ENCODE results near the gene FOXL3. TPM values are rescaled to one million over a fixed set of nuclear protein-coding genes. Genes with fewer than 3 reads are reported as not detected.
"Not testable (repeated sequence)": the region's sequence is repeated elsewhere in the genome, so short reads cannot be mapped to it uniquely, and the experiment has no call there.

FOXL3 gene
- total RNA-seq, 2 donors from 2014 or later = not detected

GRCh38 chr7:335358-336148, 45.6 kb downstream of the FOXL3 start:
- no peak for TF ChIP-seq CTCF (IDR thresholded peaks at IDR 0.05)
- no peak for TF ChIP-seq POLR2AphosphoS5 (IDR thresholded peaks at IDR 0.05)
- no peak for TF ChIP-seq POLR2A (IDR thresholded peaks at IDR 0.05)
- H3K9me3 ChIP-seq = no peaks in the 10 kb centered on the region
- intact Hi-C loops (cut with DNase I) = no loop called here
- WGBS = 94% methylated on average over 11 of the region's 11 CpGs
- no peaks in the 10 kb centered on the region for H3K36me3 ChIP-seq
- no peak overlapping the region for H3K4me3 ChIP-seq
- no peaks in the 10 kb centered on the region for H3K27me3 ChIP-seq (replicated peaks; ENCODE audit: insufficient read depth)
- no peak for DNase-seq (ENCODE audit: low spot score)
- no peak overlapping the region for H3K27ac ChIP-seq
- peaks cover 17% of the 10 kb centered on the region for H3K4me1 ChIP-seq (replicated peaks)

DNA sequence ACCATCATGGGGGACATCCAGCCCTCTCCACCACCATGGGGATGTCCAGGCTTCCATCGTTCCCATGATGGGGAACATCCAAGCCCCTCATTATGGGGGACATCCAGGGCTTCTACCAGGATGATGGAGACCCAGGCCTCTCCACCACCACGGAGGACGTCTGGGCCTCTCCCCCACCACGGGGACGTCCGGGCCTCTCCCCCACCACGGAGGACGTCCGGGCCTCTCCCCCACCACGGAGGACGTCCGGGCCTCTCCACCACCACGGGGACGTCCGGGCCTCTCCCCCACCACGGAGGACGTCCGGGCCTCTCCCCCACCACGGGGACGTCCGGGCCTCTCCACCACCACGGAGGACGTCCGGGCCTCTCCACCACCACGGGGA, 46.2 kb downstream of the FOXL3 start:
- DNase-seq (ENCODE audit: low spot score); H3K27me3 ChIP-seq (replicated peaks; ENCODE audit: insufficient read depth); H3K9me3 ChIP-seq; H3K27ac ChIP-seq; intact Hi-C loops (cut with DNase I); H3K4me3 ChIP-seq; H3K36me3 ChIP-seq: not testable (repeated sequence)
- peaks cover 17% of the 10 kb centered on the region for H3K4me1 ChIP-seq (replicated peaks)
- WGBS = 88% methylated on average over 24 of the region's 25 CpGs

GRCh38 chr7:336810-337566, 47.0 kb downstream of the FOXL3 start:
- intact Hi-C loops (cut with DNase I) = no loop called here
- no peak overlapping the region for H3K4me3 ChIP-seq
- TF ChIP-seq CTCF (IDR thresholded peaks at IDR 0.05) (no peak), POLR2A (IDR thresholded peaks at IDR 0.05) (no peak), POLR2AphosphoS5 (IDR thresholded peaks at IDR 0.05) (no peak)
- WGBS = 80% methylated on average over 34 of the region's 34 CpGs
- H3K27me3 ChIP-seq (replicated peaks; ENCODE audit: insufficient read depth) = no peaks in the 10 kb centered on the region
- H3K27ac ChIP-seq = no peak overlapping the region
- no peak for DNase-seq (ENCODE audit: low spot score)
- H3K9me3 ChIP-seq = no peaks in the 10 kb centered on the region
- H3K4me1 ChIP-seq (replicated peaks) = peaks cover 22% of the 10 kb centered on the region
- no peaks in the 10 kb centered on the region for H3K36me3 ChIP-seq

DNA sequence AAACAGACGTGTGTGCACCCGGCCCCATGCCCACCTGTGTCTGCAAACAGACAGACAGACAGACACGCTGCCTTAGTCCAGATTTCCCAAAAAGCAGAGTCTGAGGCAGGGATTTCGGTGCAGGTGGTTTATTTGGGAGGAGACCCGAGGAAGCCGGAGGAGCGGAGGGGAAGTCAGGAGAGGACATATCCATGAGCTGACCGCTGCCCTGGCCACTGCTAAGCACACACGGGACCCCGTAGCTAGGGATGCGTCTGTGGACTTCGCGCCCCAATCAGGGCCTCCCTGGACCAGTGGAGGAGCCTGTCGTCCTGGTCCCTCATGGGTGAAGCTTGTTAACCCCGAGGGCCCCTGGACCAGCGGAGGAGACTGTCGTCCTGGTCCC, 47.6 kb downstream of the FOXL3 start:
- 81% methylated on average over 17 of the region's 17 CpGs for WGBS
- TF ChIP-seq CTCF (IDR thresholded peaks at IDR 0.05) (no peak), POLR2AphosphoS5 (IDR thresholded peaks at IDR 0.05) (no peak), POLR2A (IDR thresholded peaks at IDR 0.05) (no peak)

GRCh38 chr7:338295-339061, 48.5 kb downstream of the FOXL3 start:
- no peak overlapping the region for H3K27ac ChIP-seq
- H3K27me3 ChIP-seq (replicated peaks; ENCODE audit: insufficient read depth) = no peaks in the 10 kb centered on the region
- intact Hi-C loops (cut with DNase I) = no loop called here
- H3K4me3 ChIP-seq = no peak overlapping the region
- no peaks in the 10 kb centered on the region for H3K9me3 ChIP-seq
- DNase-seq (ENCODE audit: low spot score) = no peak
- 93% methylated on average over 31 of the region's 31 CpGs for WGBS
- no peaks in the 10 kb centered on the region for H3K36me3 ChIP-seq
- TF ChIP-seq POLR2A (IDR thresholded peaks at IDR 0.05) (no peak), POLR2AphosphoS5 (IDR thresholded peaks at IDR 0.05) (no peak), CTCF (IDR thresholded peaks at IDR 0.05) (no peak)
- H3K4me1 ChIP-seq (replicated peaks) = peaks cover 15% of the 10 kb centered on the region

More for the DNA sequence above, 47.6 kb downstream of the FOXL3 start:
- intact Hi-C loops (cut with DNase I) = no loop called here
- Histone ChIP-seq H3K9me3 (no peaks in the 10 kb centered on the region), H3K27me3 (replicated peaks; ENCODE audit: insufficient read depth) (no peaks in the 10 kb centered on the region), H3K27ac (no peak overlapping the region), H3K36me3 (no peaks in the 10 kb centered on the region), H3K4me3 (no peak overlapping the region), H3K4me1 (replicated peaks) (peaks cover 20% of the 10 kb centered on the region)
- DNase-seq (ENCODE audit: low spot score) = no peak
